ENCODE results near the gene BARHL1.

GRCh38 chr9:132548751-132549640 is 33.4 kb upstream of the BARHL1 start:
- TF ChIP-seq CTCF (IDR thresholded peaks at IDR 0.05) = no peak
- TF ChIP-seq POLR2A (IDR thresholded peaks at IDR 0.05; ENCODE audit: low read depth) = no peak
- no peak for TF ChIP-seq EP300 (IDR thresholded peaks at IDR 0.05)
